Activated CD8-positive, alpha-beta memory T cell treated with anti-CD3 and anti-CD28 coated beads, Interleukin-2, amount 10 ng/mL, durations not matched to agents 7 days and 5 days (primary cell): ENCODE measurements around the gene CFAP65. TPM values are rescaled to one million over a fixed set of nuclear protein-coding genes. Genes with fewer than 3 reads are reported as not detected.

ENCODE experiments used
- ATAC-seq: fragments of 150-1000 bp; cut with Tn5 transposase; one replicate; pipeline ENCODE4 v1.10.0; 2021; ENCODE audit warnings: moderate library complexity
- CTCF ChIA-PET: fragments of 350-600 bp; sonication (Branson Sonifier 250); formaldehyde crosslinking; loops from one replicate; lab custom pipeline; 2021; ENCODE audit warnings: antibody characterized with exemption; lab: Charles Lee
- DNase-seq: peaks from one replicate; pipeline ENCODE4 v3.0.0-alpha.2; 2020
- H3K27ac Mint-ChIP-seq: one replicate; pipeline ENCODE4 v1.8.0; 2021; ENCODE audit warnings: mild to moderate bottlenecking, mixed read lengths
- H3K27me3 Mint-ChIP-seq: one replicate; pipeline ENCODE4 v1.8.0; 2021; ENCODE audit warnings: mixed read lengths
- H3K36me3 Mint-ChIP-seq: one replicate; pipeline ENCODE4 v1.8.0; 2021; ENCODE audit warnings: mild to moderate bottlenecking, mixed read lengths
- H3K4me1 Mint-ChIP-seq: one replicate; pipeline ENCODE4 v1.8.0; 2021; ENCODE audit warnings: mixed read lengths
- H3K4me3 Mint-ChIP-seq: one replicate; pipeline ENCODE4 v1.8.0; 2021; ENCODE audit warnings: mild to moderate bottlenecking, moderate library complexity, mixed read lengths
- H3K9me3 Mint-ChIP-seq: one replicate; pipeline ENCODE4 v1.8.0; 2022; ENCODE audit warnings: low read depth, mixed read lengths
- total RNA-seq, 2 experiments: library from RNA; stranded (reverse); gene quantifications; one replicate each; pipeline ENCODE4 v1.2.3, GENCODE V29; 2021

CFAP65 gene
- total RNA-seq, 2 experiments from 2014 or later, result not detected

GRCh38 chr2:219023045-219023605 lies 18.2 kb downstream of the CFAP65 start:
- ATAC-seq (no peak), DNase-seq (no peak)
- H3K4me3 Mint-ChIP-seq, result no peak overlapping the region
- no peaks in the 10 kb centered on the region for H3K36me3 Mint-ChIP-seq
- CTCF ChIA-PET, result interaction anchor here (1.0 to 1.6 kb wide), 2 partner anchors 18 to 57 kb away, joined by 3 to 4 read pairs; partner anchors contain the start of gene CFAP65
- no peaks in the 10 kb centered on the region for H3K4me1 Mint-ChIP-seq
- H3K27ac Mint-ChIP-seq, result no peak overlapping the region
- no peaks in the 10 kb centered on the region for H3K9me3 Mint-ChIP-seq
- H3K27me3 Mint-ChIP-seq, result peaks cover 2% of the 10 kb centered on the region

GRCh38 chr2:219022616-219023015 lies 18.7 kb downstream of the CFAP65 start:
- Mint-ChIP-seq H3K4me1 (no peaks in the 10 kb centered on the region), H3K4me3 (no peak overlapping the region), H3K27ac (no peak overlapping the region), H3K9me3 (no peaks in the 10 kb centered on the region), H3K27me3 (peaks cover 2% of the 10 kb centered on the region), H3K36me3 (no peaks in the 10 kb centered on the region)
- ATAC-seq (no peak), DNase-seq (no peak)
- CTCF ChIA-PET, result no interaction called here

GRCh38 chr2:219022041-219022440 lies 19.3 kb downstream of the CFAP65 start:
- CTCF ChIA-PET, result interaction anchor here (0.6 kb wide), 1 partner anchor 98 kb away, joined by 3 read pairs; no protein-coding TSS in a partner anchor
- no peak for ATAC-seq

GRCh38 chr2:219021591-219021990 lies 19.7 kb downstream of the CFAP65 start:
- no peak overlapping the region for H3K4me3 Mint-ChIP-seq
- H3K36me3 Mint-ChIP-seq, result no peaks in the 10 kb centered on the region
- peaks cover 5% of the 10 kb centered on the region for H3K27me3 Mint-ChIP-seq
- DNase-seq, result no peak
- CTCF ChIA-PET, result interaction anchor here (0.6 kb wide), 1 partner anchor 98 kb away, joined by 3 read pairs; no protein-coding TSS in a partner anchor
- no peak for ATAC-seq
- no peaks in the 10 kb centered on the region for H3K4me1 Mint-ChIP-seq
- no peak overlapping the region for H3K27ac Mint-ChIP-seq
- no peaks in the 10 kb centered on the region for H3K9me3 Mint-ChIP-seq

More at GRCh38 chr2:219022041-219022440, 19.3 kb downstream of the CFAP65 start:
- Mint-ChIP-seq H3K27ac (no peak overlapping the region), H3K4me1 (no peaks in the 10 kb centered on the region), H3K9me3 (no peaks in the 10 kb centered on the region), H3K4me3 (no peak overlapping the region), H3K27me3 (peaks cover 2% of the 10 kb centered on the region), H3K36me3 (no peaks in the 10 kb centered on the region)
- no peak for DNase-seq

- CTCF ChIA-PET, result interaction anchor here (1.4 kb wide), 1 partner anchor 99 kb away, joined by 3 read pairs; no protein-coding TSS in a partner anchor
- no peaks in the 10 kb centered on the region for H3K36me3 Mint-ChIP-seq
- no peak overlapping the region for H3K27ac Mint-ChIP-seq
- H3K4me1 Mint-ChIP-seq, result no peaks in the 10 kb centered on the region
- ATAC-seq (no peak), DNase-seq (no peak)
- no peaks in the 10 kb centered on the region for H3K9me3 Mint-ChIP-seq
- H3K27me3 Mint-ChIP-seq, result peaks cover 7% of the 10 kb centered on the region
- no peak overlapping the region for H3K4me3 Mint-ChIP-seq
Measured at GRCh38 chr2:219020604-219021365, 20.5 kb downstream of the CFAP65 start.

- Mint-ChIP-seq H3K9me3 (no peaks in the 10 kb centered on the region), H3K36me3 (no peaks in the 10 kb centered on the region), H3K4me1 (no peaks in the 10 kb centered on the region), H3K27me3 (peaks cover 5% of the 10 kb centered on the region), H3K4me3 (no peak overlapping the region), H3K27ac (no peak overlapping the region)
- CTCF ChIA-PET, result interaction anchor here (0.8 to 1.4 kb wide), 2 partner anchors 9 to 23 kb away, joined by 3 to 4 read pairs; no protein-coding TSS in a partner anchor
- no peak for ATAC-seq
- DNase-seq, result no peak
Measured at GRCh38 chr2:219019436-219019835, 21.9 kb downstream of the CFAP65 start.

GRCh38 chr2:219018726-219019125 lies 22.6 kb downstream of the CFAP65 start:
- ATAC-seq (no peak), DNase-seq (no peak)
- no peaks in the 10 kb centered on the region for H3K9me3 Mint-ChIP-seq
- CTCF ChIA-PET, result interaction anchor here (1.4 kb wide), 1 partner anchor 22 kb away, joined by 3 read pairs; no protein-coding TSS in a partner anchor
- no peak overlapping the region for H3K27ac Mint-ChIP-seq
- H3K36me3 Mint-ChIP-seq, result no peaks in the 10 kb centered on the region
- peaks cover 5% of the 10 kb centered on the region for H3K27me3 Mint-ChIP-seq
- no peak overlapping the region for H3K4me3 Mint-ChIP-seq
- H3K4me1 Mint-ChIP-seq, result no peaks in the 10 kb centered on the region

GRCh38 chr2:219018286-219018685 lies 23.0 kb downstream of the CFAP65 start:
- no peak for ATAC-seq
- Mint-ChIP-seq H3K27ac (no peak overlapping the region), H3K9me3 (no peaks in the 10 kb centered on the region), H3K27me3 (peaks cover 5% of the 10 kb centered on the region), H3K4me3 (no peak overlapping the region), H3K4me1 (no peaks in the 10 kb centered on the region), H3K36me3 (no peaks in the 10 kb centered on the region)
- no peak for DNase-seq
- CTCF ChIA-PET, result interaction anchor here (1.4 kb wide), 1 partner anchor 22 kb away, joined by 3 read pairs; no protein-coding TSS in a partner anchor

GRCh38 chr2:219017201-219017931 lies 23.9 kb downstream of the CFAP65 start:
- H3K27ac Mint-ChIP-seq, result no peak overlapping the region
- no peaks in the 10 kb centered on the region for H3K4me1 Mint-ChIP-seq
- H3K36me3 Mint-ChIP-seq, result no peaks in the 10 kb centered on the region
- no peaks in the 10 kb centered on the region for H3K9me3 Mint-ChIP-seq
- peaks cover 9% of the 10 kb centered on the region for H3K27me3 Mint-ChIP-seq
- H3K4me3 Mint-ChIP-seq, result no peak overlapping the region
- ATAC-seq (no peak), DNase-seq (no peak)
- CTCF ChIA-PET, result interaction anchor here (0.9 to 1.3 kb wide), 3 partner anchors 9 to 128 kb away, joined by 3 to 5 read pairs (median 4); no protein-coding TSS in a partner anchor

- H3K36me3 Mint-ChIP-seq, result no peaks in the 10 kb centered on the region
- no peak for ATAC-seq
- H3K4me3 Mint-ChIP-seq, result no peak overlapping the region
- no peaks in the 10 kb centered on the region for H3K4me1 Mint-ChIP-seq
- no peak for DNase-seq
- peaks cover 9% of the 10 kb centered on the region for H3K27me3 Mint-ChIP-seq
- H3K9me3 Mint-ChIP-seq, result no peaks in the 10 kb centered on the region
- H3K27ac Mint-ChIP-seq, result no peak overlapping the region
- CTCF ChIA-PET, result interaction anchor here (0.9 to 1.3 kb wide), 4 partner anchors 9 to 128 kb away, joined by 3 to 5 read pairs (median 4); no protein-coding TSS in a partner anchor
Measured at GRCh38 chr2:219016721-219017120, 24.6 kb downstream of the CFAP65 start.

GRCh38 chr2:219010873-219011272 lies 30.4 kb downstream of the CFAP65 start:
- H3K36me3 Mint-ChIP-seq, result no peaks in the 10 kb centered on the region
- H3K9me3 Mint-ChIP-seq, result no peaks in the 10 kb centered on the region
- DNase-seq, result no peak
- no peak overlapping the region for H3K27ac Mint-ChIP-seq
- H3K4me1 Mint-ChIP-seq, result no peaks in the 10 kb centered on the region
- H3K4me3 Mint-ChIP-seq, result no peak overlapping the region
- CTCF ChIA-PET, result interaction anchor here (0.6 to 2.3 kb wide), 9 partner anchors 11 to 464 kb away, joined by 3 to 10 read pairs (median 4); no protein-coding TSS in a partner anchor
- peaks cover 16% of the 10 kb centered on the region for H3K27me3 Mint-ChIP-seq
- no peak for ATAC-seq

- peak; percentile 63 for ATAC-seq
- no peaks in the 10 kb centered on the region for H3K9me3 Mint-ChIP-seq
- DNase-seq, result no peak
- no peak overlapping the region for H3K4me3 Mint-ChIP-seq
- no peak overlapping the region for H3K27ac Mint-ChIP-seq
- CTCF ChIA-PET, result interaction anchor here (0.7 to 2.3 kb wide), 11 partner anchors 10 to 180 kb away, joined by 3 to 10 read pairs (median 3); no protein-coding TSS in a partner anchor
- H3K36me3 Mint-ChIP-seq, result no peaks in the 10 kb centered on the region
- no peaks in the 10 kb centered on the region for H3K4me1 Mint-ChIP-seq
- peaks cover 21% of the 10 kb centered on the region for H3K27me3 Mint-ChIP-seq
Measured at GRCh38 chr2:219010162-219010756, 31.1 kb downstream of the CFAP65 start.
